GM18508 (cell line): Measurements from ENCODE around the gene SPATS1.
"Not testable (repeated sequence)": the region's sequence is repeated elsewhere in the genome, so short reads cannot be mapped to it uniquely, and the experiment has no call there.

ENCODE experiments used
- ATAC-seq: cut with Tn5 transposase; IDR thresholded peaks from one replicate; pipeline ENCODE4 v1.9.1; 2021; ENCODE audit warnings: moderate number of reproducible peaks; ENCODE audit not compliant: insufficient read depth, unreplicated experiment

Gene SPATS1

DNA sequence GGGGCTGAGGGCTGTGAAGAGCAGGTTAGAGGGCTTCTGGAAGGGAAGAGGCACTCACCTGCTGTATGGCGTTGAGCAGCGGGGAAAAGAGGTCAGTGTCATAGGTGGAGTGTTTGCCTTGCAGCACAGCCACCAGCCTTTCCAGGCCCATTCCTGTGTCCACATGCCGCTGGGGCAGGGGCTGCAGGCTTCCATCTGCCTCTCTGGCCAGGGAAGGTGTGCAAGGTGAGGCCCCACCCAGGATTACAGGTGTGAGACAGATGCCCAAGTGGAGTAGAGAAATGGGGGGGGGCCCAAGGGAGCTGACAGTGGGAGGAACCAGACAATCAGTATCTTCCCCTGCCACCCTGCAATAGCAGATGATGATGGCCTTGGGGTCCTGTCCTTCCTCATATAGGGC lies 32.2 kb upstream of the SPATS1 start:
- no peak for ATAC-seq

DNA sequence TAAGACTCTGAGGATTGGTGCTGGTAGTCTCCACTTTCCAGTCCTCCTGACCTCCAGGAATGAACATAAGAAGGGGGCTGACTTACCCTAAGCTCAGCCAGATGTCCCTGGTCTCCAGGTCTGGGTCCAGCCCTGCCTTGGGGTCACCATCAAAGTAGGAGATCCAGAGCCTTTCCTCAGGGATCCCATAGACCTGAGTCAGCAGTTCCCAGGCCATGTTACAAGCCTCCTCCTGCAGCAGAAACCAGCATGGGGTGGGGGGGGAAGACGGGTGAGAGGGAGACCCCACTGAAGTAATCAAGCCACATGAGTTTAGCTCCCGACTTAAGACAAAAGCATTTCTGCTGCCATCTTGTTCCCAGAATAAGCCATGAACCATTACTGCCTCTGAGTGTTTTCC lies 31.1 kb upstream of the SPATS1 start:
- no peak for ATAC-seq

DNA sequence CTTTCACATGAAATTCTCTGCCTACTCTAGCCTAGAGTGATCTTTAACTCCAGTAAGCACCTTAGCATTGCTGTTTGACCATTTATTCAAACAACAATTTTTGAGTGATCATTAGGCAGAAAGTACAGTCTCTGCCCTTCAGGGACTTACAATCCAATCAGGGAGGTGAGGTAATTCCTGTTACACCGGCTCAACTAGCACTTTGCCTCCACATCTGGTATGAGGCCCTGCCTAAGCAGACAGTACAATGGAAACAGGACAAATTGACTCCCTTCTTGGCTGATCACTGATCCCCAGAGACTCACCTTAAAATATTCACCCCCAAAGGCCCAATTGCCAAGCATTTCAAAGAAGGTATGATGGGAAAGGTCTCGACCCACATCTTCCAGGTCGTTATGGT lies 30.7 kb upstream of the SPATS1 start:
- ATAC-seq, result no peak

DNA sequence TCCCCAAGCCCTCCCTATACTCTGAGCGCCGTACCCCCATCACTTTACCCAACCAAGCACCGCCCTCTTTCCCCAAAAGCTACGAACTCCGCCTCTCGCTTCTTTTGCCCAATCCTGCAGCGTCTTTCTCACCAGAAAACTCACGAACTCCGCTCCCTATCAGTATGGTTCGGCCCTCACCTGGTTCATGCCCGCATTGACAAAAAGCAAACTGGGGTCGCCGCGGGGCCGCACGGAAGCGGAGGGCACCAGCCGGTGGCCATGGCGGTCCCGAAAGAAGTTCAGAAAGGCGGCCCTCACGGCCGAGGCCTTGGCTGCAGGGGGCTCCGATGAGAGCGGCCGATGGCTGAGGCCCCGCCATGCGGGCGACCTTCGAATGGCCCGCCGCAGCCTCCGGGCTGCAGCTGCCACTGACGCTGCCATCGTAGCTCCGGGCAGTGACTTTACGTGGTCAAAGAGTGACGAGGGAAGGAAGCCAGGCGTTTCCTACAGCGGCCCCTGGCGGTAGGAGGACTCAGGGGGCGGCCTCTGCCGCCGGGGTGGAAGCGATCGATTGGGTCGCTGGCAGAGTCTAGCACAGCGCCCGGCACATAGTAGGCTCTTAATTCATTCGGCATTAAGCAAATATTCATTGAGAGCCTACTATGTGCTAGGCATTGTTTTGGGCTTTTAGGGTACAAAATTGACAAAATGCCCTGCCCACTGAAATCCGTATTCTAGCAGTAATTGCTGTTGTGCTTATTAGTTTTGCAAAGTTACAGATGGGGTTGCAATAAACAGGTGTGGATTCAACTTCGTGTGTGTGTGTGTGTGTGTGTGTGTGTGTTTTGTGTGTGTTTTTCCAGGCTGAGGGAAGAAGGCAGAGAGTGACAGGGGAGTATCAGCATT lies 29.3 kb upstream of the SPATS1 start, which contains the start of gene AARS2:
AARS2 (minus strand) TSS at position 447 of the 888 bp plus-strand sequence; CDS start at position 423, 24 bp downstream.
- no peak for ATAC-seq

DNA sequence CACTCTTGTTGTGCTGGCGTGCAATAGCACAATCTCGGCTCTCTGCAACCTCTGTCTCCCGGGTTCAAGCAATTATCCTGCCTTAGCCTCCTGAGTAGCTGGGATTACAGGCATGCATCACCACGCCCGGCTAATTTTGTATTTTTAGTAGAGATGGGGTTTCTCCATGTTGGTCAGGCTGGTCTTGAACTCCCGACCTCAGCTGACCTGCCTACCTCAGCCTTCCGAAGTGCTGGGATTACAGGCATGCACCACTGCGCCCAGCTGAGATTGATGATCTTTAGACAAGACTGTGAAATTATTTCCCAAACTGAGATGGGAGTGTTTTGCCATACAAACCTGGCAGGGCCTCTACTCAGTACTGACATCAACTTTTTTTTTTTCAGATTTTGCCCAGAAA lies 27.8 kb upstream of the SPATS1 start:
- not testable (repeated sequence) for ATAC-seq

DNA sequence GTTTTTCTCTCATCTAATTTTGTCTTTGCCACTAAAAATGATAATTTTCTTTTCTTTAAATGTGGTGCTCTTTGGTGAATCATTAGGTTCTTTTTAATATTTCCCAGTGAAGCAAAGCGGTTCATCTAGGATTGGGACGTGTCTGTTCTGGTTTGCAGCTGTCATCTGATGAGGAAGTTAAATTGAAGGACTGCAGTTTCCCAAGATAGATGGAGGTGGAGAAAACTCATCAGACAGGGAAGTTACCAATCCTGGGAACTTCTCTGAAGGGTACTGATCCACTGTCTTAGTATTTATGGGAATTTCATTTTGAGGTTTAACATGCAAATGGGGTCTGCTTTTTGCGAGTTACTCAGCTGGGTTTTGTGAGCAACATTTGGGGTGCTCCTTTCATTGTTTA lies 26.9 kb upstream of the SPATS1 start:
- ATAC-seq, result no peak

DNA sequence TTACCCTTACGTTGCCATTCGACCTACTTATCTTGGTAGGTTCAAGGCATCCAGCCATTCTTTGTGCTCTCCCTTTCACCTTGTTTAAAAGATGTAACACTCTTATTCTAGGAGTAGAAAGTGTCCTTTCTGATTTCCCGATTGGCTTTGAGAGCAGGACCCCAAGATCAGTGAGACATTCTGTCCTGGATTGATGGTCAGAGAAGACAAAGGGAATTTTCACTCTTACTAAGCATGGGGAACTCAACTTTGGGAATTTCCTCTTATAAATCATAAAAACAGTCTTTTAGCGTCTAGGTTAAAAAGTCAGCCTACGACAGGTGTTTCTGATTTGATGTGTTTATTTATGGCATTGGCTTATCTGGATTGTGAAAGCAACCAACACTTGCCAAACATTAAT lies 26.5 kb upstream of the SPATS1 start:
- ATAC-seq, result no peak

DNA sequence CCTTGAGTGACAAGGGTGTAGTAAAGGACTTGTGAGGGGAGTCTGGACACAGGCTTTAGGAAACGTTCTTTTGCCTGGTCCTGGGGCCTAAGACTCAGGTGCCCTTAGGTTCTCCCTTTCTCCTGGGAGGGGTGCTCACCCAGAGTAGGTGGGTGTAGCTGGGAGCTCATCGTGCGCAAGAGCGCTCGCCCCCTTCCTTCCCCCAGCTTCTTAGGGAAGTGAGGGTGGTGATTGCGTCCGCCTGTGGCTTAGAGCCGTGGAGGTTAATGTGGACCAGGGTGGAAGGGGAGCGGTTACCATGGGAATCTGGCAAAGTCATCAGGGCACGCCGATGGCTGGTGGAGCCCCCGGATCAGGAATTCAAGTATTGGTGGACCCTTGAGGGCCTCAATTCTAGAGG lies 26.0 kb upstream of the SPATS1 start:
- no peak for ATAC-seq

DNA sequence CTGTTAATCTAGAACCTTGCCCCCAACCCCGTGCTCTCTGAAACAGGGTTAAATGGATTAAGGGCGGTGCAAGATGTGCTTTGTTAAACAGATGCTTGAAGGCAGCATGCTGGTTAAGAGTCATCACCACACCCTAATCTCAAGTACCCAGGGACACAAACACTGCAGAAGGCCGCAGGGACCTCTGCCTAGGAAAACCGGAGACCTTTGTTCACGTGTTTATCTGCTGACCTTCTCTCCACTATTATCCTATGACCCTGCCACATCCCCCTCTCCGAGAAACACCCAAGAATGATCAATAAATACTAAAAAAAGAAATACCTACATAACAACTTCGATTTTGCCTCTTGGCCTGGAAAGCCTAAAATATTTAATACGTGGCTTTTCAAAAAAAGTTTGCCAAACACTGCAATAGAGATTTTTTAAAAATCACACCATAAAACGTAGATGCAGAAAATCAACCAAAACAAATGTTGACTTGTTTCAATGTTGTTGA lies 25.3 kb upstream of the SPATS1 start:
- not testable (repeated sequence) for ATAC-seq

DNA sequence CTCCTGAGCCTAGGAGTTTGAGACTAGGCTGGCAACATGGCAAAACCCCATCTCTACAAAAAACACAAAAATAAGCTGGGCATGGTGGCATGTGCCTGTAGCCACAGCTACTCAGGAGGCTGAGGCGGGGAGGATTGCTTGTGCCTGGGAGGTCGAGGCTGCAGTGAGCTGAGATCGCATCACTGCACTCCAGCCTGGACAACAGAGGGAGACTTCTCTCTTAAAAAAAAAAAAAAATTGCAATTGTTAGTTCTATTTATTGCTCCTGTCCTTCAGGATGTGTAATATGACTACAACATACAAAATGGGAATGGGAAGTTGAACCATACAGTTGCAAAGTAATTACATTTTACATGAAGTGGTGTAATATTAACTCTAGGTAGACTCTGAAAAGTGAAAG lies 21.2 kb upstream of the SPATS1 start:
- ATAC-seq, result no peak

DNA sequence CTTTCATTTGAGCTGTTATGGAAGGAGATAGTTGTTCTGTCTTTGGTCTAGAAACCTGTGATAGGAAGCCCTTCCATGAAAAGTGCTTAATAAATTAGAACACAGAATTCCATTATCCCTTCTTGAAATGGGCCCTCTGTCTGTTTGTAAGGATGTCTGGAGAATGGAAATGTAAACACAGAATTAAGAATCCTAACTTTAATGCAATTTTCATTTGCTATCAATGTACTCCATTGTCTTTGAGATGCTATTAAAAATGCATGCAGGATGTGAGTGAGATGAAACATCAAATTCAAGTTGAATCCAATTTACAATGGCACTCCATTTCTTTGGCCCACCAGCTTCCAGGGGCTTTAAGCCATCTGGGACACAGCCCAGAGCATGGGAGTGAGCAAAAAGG lies 15.4 kb upstream of the SPATS1 start:
- no peak for ATAC-seq

DNA sequence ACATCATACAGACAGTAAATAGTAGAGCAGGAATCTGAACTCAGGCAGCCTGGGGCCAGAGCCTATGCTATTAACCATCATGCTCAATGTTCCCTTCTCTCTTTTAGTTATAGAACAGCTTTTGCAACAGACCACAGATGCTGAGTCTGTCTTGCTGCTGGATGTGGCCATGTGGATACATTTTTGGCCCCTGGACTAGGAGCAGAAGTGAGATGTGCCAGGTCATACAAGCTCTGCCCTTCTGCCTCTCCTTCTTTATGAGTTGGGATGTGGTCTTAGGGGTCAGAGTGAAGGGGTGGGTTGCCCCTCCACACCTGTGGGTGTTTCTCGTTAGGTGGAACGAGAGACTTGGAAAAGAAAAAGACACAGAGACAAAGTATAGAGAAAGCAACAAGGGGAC lies 14.7 kb upstream of the SPATS1 start:
- no peak for ATAC-seq

DNA sequence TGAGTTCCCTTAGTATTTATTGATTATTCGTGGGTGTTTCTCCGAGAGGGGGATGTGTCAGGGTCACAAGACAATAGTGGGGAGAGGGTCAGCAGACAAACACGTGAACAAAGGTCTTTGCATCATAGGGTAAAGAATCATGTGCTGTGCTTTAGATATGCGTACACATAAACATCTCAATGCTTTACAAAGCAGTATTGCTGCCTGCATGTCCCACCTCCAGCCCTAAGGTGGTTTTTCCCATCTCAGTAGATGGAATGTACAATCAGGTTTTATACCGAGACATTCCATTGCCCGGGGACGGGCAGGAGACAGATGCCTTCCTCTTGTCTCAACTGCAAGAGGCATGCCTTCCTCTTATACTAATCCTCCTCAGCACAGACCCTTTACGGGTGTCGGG lies 14.2 kb upstream of the SPATS1 start:
- ATAC-seq, result not testable (repeated sequence)

DNA sequence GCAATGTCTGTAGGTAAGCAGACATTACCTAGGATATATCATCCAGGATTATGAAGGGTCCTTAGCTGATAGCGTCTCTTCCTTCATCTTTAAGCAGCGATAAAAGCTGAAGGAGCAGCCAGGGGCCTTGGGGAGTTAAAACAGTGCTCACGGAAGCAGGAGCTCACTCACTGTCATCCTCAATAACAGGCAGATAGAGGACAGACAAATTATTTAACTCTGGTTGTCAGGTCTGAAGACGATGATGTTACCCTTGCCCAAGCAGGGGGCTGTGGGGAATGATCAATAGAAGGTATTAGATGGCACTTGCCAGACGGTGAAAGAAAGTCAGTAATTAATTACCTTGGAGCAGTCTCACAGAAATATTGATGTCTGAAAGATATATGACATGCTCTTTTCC lies 12.6 kb upstream of the SPATS1 start:
- no peak for ATAC-seq

DNA sequence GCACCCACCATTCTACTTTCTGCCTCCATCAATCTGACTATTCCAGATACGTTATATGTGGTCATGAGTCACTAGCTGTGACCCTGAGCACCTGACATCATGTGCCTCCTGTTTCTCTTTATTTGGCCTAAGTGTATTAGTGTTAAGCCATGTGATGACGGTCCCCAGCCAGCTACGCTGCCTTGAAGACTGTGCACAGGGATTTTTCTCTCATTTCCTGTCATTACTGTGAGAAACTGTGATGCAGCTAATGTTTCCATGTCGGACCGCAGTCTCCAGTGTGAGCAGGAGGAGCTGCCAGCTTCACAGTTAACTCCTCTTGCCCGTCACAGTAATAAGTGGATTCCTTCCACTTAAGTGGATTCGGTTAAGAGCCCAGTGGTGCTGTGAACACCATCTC lies 9.9 kb upstream of the SPATS1 start:
- no peak for ATAC-seq

DNA sequence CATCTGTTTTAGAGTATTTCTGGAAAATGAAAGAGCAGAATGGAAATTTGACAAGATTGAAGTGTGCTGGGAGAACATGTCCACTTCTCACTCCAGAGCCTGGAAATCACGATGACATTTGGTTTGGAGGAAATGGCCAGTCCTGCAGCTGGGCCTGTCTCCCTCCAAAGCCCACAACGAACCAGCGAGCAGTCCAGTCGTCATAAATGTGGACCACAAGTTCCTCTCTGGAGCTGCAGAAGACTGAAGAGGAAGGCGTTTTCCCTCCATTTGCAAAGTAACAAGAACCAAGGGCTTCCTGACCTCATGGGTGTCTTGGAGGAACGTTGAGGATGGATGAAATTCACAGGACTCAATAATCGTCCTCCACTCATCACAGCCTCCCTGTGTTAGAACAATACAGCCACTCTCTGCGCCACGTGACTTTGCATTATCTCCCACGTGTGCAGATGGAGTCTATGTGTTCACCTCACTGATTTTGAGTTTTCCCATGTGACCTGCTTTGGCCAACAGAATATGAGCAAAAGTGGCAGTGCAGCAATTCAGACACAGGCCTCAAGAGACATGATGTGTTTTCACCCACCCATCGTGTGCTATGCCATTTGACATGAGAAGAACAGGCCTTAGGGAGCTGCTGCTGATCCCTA lies 9.1 kb upstream of the SPATS1 start:
- no peak for ATAC-seq

DNA sequence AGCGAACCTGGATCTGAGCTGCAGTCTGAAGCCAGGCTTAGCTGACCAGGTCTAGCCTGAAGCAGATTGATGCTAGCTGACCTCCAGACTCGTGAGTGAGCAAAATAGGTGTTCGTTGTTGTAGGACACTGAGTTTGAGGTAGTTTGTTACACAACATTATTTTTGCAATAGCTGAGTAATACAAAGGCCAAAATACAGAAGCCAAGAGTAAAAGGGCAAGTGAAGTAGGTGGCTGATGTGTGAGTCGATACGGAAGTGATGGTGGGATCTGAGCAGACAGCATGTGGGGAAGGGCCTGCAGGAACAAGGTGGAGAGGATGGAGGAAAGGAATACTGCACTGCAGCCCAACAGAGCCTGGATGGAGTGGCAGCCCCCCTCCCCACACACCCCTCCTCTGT lies 8.5 kb upstream of the SPATS1 start:
- no peak for ATAC-seq

DNA sequence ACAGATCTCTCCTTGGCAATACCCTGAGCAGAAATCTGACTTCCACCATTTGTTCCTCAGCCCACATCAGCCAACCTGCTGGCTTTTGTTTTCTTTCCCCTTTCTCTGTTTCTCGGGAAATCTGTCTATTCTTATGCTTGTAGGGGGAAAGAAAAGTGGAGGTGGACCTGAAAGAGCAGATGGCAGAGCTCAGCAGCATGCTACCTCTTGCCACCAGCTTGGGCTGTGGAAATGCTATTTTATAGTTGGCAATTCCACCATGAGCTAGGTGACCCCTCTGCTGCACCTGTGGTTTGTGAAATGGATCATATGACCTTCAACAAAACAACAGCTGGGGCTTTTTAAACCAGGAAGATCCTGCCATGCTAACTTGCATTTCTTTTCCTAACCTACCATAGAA lies 6.8 kb upstream of the SPATS1 start:
- no peak for ATAC-seq

DNA sequence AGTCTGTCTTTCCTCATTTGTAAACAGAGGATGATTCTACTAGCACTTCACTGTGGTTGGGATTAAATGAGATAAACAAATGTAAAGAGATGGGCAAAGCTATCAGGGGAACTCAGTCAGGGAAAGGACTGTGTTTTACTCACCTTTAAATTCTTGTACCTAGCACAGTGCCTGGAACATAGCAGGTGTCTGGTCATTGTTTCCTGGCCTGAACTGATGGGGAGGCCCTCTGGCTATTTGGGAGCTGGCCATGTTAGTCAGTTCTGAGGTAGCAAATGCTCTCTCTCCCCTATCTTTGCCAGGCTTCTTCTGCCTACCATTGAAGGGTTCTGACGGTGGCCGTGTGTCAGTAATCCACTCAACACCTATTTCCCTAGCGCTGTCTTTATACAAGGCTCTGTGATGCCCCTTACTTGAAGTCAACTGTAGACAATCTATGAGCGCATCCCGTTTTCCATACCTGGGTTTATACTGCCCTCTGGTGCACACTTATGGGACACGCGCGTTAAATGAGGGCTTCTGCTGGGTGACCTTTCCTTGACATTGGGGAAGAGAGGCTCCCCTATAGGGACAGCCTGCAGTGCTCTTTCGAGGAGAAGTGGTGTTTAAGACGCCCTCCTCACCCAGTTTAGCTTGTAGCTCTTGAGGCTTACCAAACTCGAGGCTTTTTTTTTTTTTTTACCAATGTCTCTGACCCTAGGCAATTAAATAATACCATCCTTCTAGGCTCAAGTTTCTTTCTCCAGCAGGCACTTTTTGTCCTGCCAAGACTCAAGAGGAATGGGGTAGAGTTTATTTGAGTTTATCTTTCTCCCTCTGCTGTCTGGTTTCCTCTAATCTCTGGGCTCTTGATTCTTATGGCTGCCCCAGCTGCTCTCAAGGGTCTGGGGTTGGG lies 4.0 kb upstream of the SPATS1 start:
- ATAC-seq, result no peak

DNA sequence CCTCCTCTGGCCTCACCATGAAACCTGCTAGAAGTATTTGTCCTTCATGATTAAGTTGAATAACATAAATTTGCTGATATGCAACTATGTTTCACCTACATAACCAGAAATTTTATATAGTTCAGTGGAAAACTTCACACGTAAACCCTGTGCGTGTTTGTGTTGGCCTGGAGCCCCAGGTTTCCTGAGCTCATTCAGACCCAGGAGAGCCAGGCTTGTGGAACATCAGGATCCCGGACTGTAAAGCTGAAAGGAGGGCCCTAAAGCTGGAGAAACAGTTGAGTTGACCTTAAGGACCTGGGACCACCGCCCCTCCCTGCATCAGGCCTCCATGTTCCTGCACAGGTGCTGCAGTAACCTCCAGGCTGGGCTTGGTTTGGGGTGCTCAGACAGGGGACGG lies 3.1 kb upstream of the SPATS1 start:
- no peak for ATAC-seq
